GM19438 (cell line): ENCODE measurements around the gene RPTOR.

Experiments used
- ATAC-seq: cut with Tn5 transposase; IDR thresholded peaks from one replicate; pipeline ENCODE4 v1.9.1; 2021; ENCODE audit warnings: low read depth; ENCODE audit not compliant: unreplicated experiment

The RPTOR gene

DNA sequence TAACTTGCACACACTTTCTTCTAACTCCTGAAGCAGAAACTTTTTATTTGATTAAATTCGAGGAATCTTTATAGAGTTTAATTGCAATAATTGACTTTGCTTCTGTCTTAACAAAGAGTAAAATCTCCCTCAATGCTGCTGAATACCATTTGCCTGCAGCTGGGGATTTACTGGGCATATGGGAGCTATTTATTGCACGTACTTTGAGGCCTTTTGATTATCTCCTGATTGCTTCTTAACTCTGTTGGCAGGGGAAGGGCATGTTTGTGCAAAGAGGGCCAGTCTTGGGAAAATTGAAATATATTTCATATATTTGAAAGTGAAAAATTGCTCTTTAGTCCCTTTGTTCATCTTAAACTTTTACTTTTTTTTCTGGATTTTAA, 290.2 kb downstream of the RPTOR start:
- no peak for ATAC-seq

DNA sequence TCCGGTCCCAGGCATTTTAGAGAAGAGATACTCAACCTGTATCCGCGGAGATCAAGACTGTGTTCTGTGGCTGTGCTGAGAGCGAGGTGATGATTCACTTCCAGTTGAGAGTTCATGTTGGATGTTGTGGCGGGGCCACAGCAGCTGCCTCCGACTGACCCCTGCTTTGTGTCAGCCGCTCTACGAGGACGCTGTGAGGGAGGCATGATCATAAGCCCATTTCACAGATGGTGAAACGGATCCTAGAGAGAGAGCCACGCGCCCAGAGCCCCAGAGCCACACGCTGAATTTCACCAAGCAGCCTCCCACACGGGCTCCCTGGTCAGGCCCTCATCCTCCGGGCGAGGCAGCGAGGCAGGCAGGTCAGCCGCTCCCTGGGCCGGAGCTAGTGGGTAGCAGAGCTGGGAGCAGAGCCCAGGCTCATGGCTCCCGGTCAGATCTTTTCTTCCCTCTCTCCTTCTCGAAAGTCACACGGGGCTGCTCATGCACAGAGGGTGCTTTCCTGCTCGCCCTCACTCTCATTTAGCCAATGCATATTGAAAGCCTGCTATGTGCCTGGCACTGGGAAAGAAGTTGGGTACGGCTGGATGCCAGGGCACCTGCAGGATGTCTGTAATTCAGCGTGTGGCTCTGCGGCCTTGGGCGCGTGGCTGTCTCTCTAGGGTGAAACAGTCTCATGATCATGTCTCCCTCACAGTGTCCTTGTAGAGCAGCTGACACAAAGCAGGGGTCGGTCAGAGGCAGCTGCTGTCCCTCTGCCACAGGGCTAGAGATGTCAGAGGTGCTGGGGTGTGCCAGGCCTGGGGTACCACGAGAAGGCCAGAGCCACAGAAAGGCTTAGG, 291.4 kb downstream of the RPTOR start:
- ATAC-seq = no peak

DNA sequence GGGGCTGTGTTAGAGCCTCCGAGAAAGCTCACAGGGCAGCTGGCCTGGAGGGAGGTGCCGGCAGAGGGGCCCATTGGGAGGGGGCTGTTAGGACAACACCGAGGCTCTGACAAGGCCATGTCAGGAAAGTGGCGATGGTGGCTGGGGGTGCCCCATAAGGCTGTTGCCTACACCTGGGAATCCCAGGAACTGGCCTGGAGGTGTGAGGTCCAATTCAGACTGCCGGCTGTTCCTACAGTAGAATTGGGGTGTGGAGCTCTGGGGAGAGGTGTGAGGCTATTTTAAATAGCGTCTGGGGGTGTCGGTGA, 292.0 kb downstream of the RPTOR start:
- no peak for ATAC-seq

DNA sequence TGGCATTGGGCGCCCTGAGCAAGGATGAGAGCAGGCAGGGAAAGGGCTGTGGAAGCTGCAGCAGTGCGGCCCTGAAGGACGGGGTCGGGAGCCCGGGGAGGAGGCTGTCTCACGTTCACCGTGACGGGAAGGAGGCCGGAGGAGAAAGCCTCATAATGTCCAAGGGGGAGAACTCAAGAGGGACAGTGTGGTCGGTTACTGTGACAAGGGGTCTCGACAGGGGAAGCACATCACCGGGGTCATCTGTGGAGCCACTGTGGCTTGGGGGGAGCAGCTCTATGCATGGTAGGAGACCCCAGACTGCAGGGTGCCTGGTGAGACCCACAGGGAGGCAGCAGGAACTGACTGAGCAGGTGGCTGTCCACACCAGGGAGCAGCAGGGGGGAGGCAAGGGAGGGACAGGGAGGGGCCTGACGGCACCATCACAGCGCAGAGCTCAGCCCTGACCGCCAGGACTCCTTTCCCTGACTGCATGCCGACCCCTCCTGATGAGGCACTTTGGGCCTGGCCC, 292.4 kb downstream of the RPTOR start:
- ATAC-seq = no peak

DNA sequence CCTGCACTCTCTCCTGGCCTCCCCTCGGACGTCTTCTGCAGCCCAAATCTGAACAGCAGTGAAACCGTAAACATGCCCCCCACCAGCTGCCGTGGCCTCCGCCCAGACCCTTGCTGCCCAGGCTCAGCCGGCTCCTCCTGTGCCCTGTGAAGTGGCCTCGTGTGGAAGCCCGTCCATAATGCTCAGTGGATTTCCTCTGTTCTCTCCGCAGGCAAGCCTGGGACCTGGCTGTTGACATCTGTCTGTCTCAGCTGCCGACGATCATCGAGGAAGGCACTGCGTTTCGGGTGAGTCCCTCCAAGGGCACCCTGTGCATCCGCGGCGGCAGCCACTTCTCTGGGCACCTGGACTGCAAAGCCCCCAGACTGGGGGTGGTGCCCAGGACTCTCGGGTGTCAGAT, 293.1 kb downstream of the RPTOR start:
- ATAC-seq = no peak

DNA sequence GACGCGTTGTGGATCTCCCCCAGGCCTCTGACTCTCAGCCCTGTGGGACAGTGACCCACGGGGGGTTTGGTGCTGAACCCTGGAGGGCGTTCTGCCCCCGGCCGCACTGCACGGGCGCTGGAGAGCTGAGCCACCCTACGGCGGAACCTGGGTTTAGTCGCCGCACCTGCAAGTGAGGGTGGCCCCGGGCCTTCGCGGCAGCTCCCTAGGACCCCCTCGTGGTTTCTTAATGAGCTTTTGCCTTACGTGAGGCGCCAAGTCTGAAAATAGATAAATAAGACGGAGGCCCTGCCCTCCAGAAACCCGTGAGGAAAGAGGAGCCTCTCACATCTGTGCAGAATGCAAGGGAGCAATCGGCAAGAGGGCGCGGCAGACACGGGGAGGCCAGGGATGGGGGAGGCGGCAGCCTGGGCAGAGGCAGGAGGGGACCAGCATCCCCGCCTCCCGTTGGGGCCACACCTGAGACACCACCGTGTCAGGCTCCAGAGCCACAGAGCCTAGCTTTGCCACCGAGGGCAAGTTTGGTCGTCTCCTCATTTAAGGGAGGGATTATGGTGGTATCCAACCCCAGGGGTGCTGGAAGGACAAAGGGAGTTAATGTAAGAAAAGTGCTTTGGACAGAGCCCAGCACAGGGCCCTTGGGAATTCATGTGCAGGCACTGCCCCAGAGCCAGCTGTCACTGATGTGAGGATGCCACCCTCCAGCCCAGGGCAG, 293.8 kb downstream of the RPTOR start:
- ATAC-seq = no peak

DNA sequence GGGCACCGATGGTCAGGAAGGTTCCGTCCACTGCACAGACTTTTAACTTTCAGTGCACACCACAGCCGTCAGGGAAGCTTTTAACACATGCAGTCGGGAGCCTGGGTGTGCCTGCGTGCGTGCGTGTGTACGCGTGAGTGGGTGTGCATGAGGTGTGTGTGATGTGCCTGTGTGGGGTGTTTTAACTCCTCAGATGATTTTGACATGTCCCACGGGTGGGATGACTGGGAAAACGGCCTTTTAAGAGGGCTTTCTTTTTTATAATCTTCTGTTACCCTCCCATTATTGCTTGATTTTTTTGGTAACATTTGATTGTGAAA, 294.3 kb downstream of the RPTOR start:
- ATAC-seq = no peak

DNA sequence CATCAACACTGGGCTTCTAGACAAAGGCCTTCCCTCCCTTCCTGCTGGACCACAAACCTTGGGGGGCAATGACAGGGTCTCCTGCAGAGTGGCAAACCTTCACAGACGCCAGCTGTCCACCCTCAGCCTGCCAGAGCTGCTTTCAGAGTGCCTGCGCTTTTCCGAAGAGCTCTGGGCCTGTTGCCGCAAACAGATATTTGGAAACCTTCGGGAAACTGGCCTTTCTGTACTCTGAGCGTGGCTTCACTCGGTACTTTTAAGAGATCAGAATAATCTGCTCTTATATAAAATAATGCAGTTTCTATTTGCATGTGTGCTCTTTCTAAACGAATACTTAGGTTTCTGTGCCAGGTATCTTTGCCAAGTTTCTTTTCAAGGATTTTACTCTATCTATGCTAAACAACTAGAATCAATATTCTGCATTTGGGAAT, 294.9 kb downstream of the RPTOR start:
- ATAC-seq = no peak

DNA sequence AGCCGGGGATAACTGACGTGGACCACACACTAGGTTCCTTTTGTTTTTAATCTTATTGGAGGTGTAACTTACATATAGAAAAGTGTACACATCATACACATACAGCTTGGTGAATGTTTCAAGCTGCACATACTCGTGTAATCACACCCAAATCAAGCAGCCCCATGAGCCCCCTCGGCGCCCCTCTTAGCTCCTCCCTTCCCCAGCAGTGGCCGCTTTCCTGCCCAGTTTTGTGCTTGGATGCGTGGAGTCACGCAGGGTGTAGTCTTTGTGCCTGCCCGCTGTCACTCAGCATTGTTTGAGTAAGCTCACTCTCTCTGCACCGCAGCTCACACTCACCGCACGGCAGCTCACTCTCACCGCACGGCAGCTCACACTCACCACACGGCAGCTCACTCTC, 295.3 kb downstream of the RPTOR start:
- no peak for ATAC-seq

DNA sequence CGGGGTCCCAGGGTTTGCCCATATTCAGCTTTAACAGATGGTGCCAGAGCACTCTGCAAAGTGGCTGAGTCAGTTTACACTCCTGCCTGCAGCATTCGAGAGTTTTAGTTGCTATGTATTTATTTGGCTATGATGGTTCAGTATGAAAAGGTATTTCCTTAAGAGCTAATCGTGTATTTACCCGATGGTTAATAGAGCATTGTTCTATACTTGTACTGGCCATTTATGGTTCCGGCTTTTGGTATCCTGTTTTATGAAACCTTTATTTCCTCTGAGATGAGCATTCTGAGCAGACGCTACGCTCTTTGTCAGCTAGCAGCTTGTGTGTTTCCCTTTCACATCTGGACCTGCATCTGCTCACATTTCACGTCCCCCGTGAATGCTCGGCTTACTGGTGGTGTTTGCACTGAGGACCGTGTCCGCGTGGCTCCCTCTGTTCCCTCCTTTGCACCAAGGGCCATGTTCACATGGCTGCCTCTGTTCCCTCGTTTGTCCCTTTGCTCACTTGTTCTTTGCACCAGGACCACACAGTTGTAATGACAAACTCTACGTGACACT, 297.9 kb downstream of the RPTOR start:
- ATAC-seq = no peak

DNA sequence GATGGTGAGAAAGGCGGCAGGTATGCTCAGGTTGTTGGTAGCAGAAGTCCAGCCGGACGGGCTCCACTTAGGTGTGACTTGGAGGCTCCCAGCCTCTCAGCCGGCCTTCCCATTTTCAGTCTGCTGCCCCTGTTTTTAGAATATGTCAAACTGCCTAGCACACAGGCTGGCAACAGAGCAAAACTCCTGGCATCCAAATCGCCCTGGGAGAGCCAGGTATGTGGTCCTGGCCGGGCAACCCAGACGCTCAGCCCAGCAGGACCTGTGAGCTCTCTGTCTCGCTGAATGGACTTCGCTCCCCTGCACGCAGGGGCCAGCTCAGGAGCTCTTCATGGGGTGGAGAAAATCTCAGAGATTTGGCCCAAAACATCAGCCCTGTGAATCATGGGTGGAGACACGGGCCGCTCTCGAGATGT, 299.1 kb downstream of the RPTOR start:
- ATAC-seq = no peak

DNA sequence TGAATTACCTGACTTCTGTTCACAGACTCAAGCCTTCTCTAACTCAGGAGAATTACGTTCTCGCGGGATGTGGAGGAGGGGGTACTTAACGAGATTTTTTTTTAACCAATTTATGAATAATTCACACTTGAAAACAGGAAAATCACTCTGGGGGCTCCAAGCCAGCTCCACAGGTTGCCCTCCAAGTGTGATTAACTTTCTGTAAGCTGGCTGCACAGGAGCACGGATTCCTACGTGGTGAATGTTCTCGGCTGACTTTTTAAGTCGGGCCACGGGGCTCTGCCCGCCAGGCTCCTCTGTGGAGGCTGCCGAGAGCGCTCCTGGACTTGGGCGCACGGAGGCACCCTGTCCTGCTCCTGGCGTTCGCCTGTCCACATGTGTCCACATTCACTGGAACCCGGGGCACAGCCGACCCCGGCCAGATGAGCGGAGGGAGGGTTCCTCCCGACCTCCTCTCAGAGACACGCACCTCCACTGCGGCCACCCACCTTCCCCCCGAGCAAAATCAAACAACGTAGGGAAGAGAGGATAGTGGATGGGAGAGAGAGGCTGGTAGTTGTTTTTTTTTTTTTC, 299.9 kb downstream of the RPTOR start:
- ATAC-seq = no peak

DNA sequence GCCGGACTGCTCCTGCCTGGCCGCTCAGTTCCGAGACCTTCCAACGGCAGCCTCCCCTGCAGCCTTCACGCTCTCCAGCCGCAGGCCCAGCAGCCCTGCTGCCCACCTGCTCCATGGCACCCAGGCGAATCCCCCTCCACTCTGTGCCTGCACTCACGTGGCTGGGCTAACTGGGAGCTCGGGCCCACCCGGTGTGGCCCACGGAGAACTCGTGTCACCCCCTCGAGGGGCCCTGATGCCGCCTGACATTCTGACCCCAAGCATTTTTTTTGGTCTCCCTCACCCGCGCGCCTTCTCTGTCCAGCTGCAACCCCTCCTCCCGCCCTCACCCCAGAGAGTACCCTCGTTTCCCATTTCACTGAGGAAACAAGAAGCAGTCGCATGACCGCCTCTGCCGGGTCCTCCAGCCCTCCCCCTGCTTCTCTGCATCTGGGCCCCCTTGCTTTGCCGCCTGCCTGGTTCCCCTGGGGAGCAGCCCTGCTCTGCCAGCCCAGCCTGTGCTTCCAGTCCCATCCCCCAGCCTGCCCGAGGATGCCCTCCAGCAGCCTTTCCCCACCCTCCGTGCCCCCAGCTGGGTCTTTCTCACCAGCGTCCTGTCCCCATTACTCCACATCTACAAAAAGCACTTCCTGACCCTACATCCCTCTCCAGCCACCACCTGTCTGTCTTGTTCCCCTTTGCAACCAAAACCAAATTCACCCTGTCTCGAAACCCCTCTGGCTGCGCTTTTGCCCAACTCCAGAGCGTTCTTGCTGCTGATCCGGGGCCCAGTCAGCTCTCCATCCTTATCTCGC, 300.6 kb downstream of the RPTOR start:
- no peak for ATAC-seq

DNA sequence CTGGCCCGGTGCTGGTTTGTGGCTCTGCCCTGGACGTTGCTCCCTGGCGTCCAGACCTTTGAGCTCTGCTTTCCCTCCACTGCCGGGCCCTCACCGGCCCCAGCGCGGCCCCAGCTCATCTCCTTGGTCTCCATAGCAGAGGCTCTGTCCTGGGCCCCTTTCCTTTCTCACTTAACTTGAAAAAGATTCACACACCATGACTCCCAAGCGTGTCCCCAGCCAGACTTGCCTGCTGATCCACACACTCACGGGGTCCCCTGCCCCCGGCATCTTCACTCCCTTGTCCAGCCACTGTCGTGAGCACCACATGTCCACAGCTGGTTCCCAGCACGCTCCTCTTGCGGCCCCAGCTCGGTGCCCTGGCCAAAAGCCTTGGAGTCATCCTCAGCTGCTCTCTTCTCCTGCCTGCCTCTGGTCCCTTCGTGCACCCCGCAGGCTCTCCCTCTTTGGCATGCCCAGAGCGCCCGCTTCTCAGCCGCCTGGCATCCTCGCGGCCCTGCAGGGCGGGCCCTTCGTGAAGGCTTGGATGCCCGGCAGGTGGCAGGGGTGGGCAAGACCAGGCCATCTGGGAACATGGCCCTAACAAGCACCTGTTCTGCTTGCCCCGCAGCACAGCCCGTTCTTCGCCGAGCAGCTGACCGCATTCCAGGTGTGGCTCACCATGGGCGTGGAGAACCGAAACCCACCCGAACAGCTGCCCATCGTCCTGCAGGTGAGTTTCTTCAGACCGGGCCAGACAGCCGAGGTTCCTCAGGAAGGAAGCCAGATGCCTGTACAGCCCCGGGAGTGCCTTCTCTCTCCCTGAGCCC, 301.4 kb downstream of the RPTOR start:
- no peak for ATAC-seq

DNA sequence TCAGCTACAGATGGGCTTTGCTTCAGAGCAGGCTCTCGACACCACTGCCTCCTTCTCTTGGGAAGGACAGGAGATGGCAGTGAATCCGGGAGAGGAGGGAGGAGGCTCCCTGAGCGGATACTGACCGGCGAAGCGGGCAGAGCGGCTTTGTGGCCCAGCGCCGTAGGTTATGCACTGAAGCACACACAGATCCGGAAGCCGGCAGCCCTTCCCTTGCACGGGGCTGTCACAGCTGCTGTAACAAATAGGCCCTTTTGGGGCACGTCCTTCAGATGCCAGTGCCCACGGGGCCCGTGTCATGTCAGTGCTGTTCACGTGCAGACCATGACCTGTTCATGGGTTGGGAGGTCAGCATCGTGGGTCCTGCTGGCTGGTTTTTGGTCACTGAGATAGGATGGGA, 302.3 kb downstream of the RPTOR start:
- ATAC-seq = no peak

DNA sequence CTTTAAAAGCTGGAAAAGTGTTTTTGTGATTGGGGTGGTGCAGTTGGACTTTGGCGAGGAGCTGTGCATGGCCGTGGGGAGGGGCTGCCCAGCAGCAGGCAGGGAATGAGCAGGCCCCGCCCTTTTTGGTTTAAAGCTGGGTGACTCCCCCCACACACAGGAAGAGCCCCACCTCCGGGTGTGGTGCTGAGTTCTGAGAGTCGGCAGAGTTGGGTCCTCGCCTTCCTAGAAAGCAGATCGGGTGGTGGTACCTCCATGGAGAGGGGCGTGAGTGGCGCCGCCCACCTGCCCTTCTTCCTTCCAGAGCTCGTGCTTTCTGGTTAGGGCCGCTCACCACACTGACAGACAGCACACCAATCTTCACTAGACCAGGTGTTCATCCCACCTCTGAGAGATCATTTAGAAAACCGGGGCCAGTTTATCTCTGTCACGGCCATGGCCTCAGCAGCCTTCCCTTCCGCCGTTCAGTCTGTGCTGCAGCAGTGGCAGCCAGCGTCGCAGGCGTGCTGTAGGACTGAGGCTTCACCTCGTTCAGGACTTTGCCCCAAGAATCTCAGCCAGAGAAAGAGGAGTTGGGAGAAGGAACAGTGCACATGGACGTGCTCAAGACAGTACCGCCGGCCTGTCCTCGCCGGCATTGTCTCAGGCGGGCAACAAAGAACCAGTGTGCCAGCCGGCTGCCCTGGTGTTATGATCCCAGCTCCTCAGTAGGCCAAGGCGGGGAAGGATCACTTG, 303.0 kb downstream of the RPTOR start:
- ATAC-seq = no peak

DNA sequence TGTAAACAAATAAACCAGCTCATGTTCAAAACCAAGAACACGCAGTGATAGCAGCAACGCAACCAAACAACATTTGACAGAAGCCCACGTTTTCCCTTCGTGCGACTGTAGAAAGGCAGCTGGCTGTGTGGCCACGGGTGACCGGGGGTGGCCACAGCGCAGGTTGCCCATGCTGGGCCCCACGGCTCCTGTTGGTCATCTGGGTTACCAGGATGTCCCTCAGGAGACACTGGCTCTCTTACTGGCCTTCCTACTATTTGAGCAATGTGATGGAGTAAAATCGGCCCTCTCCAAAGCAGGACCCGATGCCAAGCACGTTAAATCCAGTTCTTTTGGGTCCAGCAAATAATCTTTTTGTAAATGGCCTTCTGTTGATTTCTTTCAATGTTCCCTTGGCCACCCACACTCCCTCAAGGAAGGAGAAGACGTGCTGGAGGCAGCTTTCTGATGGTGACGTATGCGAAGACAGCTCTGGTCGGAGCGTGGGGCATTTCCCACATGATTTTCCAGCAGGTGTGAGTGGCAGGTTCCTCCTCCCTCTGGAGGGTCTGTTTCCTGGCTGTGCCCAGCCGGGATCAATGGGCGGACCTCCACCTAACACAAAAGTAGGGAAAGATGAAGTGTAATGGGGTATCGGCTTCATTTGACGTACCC, 303.9 kb downstream of the RPTOR start:
- ATAC-seq = no peak

DNA sequence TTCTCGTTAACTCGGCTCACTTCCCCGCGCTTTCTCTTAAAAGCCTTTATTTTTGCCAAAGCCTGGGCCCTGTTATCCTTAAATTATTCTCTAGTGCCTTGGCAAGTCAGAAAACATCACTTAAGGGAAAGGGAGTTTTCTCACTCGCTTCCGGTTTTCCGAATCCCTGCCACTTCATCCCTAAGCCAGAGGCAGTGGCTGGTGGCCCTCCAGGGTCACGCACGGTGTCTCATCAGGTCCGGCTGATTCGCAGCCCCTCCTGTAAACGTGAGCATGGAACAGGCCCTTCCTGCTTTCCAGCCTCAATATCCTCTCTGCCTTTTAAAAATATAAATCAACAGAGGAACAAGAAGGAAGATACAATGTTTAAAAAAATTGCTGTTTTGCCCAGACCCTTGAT, 304.5 kb downstream of the RPTOR start:
- ATAC-seq = no peak

DNA sequence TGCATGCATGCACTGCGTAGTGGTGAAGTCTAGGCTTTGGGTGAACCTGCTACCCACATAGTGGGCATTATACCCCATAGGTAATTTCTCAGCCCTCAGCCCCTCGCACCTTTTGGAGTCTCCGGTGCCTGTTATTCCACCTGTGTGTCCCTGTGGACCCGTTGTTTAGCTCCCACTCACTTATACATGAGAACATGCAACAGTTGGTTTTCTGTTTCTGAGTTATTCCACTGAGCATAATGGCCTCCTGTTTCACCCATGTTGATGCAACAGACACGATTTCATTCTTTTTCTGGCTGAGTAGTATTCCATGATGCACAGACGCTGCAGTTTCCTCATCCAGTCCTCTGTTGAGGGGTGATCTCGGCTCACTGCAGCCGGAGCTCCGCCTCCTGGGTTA, 305.5 kb downstream of the RPTOR start:
- ATAC-seq = no peak
